NCI-H748 (cell line): ENCODE results near the gene GTF2A2.
A peak's percentile ranks its signal among the peaks of the same experiment; 100 is the strongest.
"Not testable (repeated sequence)": the region's sequence is repeated elsewhere in the genome, so short reads cannot be mapped to it uniquely, and the experiment has no call there.

Source experiments
- DNase-seq: peaks from one replicate; lab custom pipeline; 2025; ENCODE audit not compliant: unreplicated experiment; lab: John Stamatoyannopoulos, UW

GTF2A2 gene, protein sequence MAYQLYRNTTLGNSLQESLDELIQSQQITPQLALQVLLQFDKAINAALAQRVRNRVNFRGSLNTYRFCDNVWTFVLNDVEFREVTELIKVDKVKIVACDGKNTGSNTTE

DNA sequence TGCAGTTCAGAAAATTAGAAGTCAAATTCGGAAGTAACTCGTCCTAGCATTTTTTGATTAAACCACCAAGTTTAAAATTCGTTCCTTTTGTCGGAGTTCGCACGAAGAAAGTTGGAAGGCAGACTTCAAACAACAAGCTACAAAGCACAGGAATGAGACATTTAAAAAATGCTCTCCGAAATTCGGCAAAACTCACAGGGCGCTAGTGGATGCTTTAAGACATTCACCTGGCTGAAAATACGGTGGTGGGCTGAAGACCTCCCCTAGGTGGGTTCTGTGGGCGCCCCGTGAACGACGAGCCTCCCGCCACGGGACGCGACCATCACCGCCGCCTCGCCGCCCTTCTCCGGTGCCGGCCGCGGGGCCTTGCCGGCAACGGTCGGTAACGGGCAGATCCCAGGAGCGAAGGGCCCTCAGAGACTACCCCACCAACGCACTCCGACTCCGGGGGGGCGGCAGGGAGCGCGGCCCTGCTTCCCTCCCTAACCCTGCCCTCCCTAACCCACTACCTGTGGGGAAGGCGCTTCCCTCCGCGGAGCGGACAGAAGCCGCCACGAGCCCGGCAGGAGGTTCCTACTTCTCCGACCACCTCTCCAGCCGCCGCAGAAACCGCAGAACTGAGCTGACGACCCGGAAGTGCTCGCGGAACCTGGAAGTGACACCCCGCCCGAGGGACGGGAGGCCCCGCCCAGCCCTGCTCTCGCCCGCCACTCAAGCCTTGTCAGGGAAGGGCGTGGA, at the start of gene GTF2A2:
Gene GTF2A2 (minus strand): TSS at position 619 of the 738 bp plus-strand sequence. CDS start 5,238 bp downstream, outside the sequence.
- DNase-seq, result peak; percentile 92

DNA sequence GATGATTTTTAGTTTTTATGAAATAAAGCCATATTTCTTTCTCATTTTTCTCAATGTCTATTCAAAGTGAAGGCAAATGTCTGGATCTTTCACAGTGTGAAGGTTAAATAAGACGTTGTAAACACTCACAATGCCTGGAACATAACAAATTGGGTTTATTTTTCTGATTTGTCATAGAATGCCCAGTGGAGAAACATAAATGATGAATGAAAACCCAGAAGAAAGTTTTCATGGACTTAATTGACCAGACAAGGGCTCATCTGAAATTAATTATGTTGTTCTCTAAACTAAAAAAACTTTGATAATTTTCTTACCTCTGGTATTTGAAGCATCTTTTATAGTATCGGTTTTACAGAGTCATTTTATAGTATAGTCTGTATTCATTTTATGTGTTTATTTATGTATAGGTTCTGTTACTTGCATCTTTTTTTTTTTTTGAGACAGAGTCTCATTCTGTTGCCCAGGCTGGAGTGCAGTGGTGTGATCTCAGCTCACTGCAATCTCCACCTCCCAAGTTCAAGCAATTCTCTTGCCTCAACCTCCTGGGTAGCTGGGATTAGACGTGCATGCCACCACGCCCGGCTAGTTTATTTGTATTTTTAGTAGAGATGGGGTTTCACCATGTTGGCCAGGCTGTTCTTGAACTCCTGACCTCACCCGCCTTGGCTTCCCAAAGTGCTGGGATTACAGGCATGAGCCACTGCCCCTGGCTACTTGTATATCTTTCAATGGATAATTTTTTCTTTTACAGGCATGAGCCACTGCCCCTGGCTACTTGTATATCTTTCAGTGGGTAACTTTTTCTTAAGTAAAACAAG, 46.9 kb upstream of the GTF2A2 start:
- DNase-seq, result no peak

- DNase-seq, result no peak
Measured at GRCh38 chr15:59702351-59702750, 45.0 kb upstream of the GTF2A2 start.

DNA sequence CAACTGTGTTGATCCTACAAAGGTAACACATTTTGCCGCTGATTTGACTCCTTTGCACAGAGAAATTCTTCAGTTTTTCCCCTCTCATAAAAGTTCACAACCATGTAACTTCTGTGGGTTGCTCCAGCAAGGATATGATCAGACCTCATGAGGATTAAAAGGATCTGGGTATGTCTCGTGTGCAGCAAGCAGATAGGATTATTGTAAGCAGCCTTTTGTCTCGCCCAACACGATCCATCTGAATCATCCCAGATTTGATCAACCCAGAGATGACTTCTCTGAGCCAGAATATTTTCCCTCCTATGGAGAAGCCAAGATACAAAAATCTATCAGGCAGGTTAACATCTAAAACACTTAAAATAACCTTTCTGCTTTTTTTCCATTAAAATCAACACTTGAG, 44.6 kb upstream of the GTF2A2 start:
- DNase-seq, result no peak

DNA sequence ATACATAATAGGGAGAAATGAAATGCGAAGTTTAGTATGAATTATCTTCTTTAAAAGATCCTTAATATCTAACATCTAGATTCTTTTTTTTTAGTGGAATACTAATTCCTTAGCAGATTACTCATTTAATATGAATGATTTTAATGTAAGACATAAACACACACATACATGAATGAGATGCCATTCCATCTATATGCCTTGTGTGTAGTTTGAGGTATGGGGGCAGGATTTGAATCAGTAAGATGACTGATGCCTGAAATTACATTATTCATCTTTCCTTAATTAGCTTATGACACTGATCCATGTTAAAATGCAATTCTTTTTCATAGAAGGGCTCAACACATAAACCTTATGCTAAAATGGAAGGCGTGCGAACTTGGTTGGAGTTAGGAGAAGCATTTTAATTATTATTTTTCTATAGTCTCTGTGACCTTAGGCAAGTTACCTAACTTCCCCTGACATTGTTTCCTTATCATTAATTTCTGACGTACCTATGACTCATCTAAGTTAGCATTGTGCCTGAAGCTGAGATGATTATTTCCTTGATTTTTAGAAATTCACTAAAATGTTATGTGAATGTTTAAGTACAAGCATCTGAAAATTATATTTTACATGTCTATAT, 42.6 kb upstream of the GTF2A2 start:
- DNase-seq, result no peak

DNA sequence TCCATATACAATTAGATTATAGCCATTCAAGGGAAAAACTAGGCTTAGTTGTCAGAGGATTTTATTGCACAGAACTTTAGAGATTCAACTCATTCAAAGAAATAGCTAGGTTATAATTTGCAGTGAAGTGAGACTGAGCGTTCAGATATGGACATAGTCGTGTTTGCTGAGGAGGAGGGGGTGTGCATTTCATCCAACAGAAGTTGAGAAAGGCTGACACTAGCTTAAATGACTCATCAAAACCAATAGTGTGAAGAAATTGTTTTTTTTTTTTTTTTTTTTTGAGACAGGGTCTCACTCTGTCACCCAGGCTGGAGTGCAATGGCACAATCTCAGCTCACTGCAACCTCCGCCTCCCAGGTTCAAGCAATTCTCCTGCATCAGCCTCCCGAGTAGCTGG, 40.8 kb upstream of the GTF2A2 start:
- DNase-seq, result not testable (repeated sequence)

DNA sequence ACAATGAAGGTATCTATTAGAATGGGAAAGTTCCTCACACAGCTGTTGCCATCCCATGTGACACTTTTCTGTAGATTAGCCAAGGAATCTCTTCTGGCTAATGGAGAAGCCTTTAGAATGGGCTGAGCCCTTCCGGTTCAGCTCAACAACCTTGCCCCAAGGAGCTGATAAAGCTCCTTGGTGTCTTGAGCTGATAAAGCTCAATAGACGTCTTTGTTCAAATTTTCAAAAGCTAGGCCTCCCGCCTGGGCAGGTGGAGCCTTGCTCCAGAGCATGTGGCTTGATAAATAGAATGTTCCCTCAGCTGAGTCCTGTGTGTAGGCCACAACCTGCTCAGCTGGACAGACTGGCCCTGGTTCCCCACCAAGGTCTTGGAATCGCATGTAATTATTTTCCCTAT, 39.0 kb upstream of the GTF2A2 start:
- no peak for DNase-seq

DNA sequence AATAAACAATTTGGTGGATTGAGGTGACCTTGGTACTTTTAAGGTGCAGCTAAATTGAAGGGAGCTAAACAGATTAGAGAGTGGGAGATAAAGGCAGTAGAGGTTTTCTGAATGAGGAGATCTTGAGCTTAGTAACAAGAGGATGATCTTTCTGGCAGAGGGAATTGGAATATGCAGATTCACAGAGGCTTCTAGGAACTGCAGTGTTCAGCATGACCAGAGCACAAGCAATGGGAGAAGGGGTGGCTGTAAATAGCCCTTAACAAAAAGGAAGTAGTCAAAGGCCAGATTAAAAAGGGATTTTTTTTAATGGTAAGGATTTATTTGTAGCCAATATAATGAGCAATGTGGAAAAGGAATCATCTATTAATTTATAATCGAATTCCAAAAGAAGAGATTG, 37.5 kb upstream of the GTF2A2 start:
- no peak for DNase-seq

- peak; percentile 35 for DNase-seq
Measured at GRCh38 chr15:59691194-59691805, 34.0 kb upstream of the GTF2A2 start.

DNA sequence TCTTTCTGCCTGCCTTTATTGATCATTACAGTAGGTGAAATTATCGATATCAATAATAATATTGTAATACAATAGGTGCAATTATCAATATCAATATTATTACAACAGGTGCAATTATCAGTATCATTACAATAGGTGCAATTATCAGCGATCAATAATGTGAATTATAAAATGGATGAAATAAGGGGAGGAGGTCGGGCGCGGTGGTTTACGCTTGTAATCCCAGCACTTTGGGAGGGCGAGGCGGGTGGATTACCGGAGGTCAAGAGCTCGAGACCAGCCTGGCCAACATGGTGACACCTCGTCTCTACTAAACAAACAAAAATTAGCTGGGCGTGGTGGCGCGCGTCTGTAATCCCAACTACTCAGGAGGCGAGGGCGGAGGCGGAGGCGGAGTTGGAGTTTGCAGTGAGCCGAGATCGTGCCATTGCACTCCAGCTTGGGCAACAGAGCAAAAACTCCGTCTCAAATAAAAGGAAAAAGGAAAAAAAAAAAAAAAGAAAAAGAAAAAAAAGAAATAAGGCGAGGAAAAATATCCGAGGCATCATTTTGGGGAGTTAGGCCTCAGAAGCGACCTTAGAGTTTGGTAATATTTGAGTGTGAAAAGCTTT, 32.4 kb upstream of the GTF2A2 start:
- peak; percentile 85 for DNase-seq

GRCh38 chr15:59688782-59689625, 31.7 kb upstream of the GTF2A2 start, which contains the start of gene BNIP2:
TSS of gene BNIP2 (minus strand) at chr15:59689320. CDS start at chr15:59682457, 6,863 bp downstream.
- DNase-seq, result peak; percentile 94

- peak; percentile 49 for DNase-seq
Measured at GRCh38 chr15:59688423-59688781, 31.1 kb upstream of the GTF2A2 start.

DNA sequence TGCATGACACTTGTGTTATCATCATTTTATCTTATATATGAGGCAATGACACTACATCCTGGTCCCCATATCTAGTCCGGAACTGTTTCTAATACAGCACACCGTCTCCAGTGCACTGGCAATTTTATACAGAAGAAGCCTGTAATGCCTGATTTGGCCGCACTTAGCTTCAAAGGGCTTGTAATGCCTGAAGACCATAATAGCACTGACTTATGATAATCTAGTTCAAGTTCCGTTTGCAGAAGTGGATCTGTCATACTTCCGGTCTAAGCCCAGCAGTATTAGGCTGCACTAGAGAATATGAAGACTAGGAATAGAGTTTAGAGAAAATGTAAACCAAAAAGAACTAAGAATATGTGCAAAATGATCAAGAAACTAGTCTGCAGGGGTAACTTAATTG, 30.5 kb upstream of the GTF2A2 start:
- no peak for DNase-seq

DNA sequence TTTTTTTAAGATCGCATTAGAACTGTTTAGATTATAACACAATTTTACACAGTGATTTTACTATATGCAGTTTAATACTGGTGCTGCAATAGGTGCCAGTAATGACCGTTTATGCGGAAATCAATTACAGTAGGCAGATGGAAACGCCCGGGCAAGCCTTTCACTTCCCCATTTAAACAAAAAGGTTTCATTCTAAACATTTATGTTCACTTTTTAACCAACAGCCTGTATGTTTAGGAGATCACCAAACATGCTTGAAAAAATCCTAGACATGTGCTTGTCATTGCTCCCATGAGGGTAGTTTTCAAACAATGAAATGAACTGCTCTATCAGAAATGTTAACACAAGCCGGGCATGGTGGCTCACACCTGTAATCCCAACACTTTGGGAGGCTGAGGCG, 29.1 kb upstream of the GTF2A2 start:
- DNase-seq, result no peak

GRCh38 chr15:59685737-59686297, 28.5 kb upstream of the GTF2A2 start:
- no peak for DNase-seq

DNA sequence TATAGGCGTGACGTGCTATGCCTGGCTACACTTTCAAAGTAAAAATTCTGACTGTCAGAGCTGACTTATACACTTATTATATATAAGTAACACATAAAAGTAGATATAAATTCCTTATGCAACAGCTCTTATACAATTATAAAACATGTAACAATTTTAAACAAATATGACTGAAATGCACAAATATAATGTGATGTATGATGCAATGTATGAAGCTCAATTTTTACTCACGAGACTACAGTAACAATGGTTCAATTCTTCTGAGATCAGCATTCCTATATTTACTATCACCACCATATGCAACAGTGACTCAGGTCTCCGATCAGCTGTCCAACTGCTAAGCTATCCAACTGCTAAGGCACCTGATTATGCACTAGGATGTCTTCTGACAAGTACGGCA, 23.6 kb upstream of the GTF2A2 start:
- no peak for DNase-seq

DNA sequence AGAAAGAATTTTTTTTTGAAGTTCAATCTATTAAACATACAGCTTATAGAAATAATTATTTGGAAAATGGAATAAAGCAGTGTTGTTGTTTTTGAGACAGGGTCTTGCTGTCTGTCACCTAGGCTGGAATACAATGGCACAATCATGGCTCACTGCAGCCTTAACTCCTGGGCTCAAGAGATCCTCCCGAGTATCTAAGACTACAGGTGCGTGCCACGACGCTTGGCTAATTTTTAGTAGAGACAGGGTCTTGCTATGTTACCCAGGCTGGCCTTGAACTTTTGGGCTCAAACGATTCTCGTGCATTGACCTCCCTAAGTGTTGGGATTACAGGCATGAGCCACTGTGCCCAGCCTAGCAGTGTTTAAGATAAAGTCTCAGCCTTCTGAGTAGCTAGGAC, 23.0 kb upstream of the GTF2A2 start:
- DNase-seq, result no peak

DNA sequence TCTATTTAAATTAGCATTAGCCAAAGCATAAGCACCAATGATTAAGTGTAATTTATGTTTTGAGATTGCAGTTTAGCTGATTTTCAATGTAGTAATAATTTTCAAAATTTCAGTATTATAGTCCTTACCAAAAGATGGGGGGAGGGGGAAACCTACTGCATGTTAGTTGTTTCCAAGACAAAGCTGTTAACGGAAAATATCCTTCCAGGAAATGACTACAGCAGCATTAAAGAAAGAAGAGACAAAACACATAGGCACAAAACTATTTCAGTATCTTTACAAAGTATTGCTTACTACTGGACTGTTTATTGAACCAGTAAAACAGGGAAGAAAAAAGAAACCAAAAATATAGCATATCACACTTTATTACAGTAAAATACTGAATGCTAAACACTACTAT, 21.3 kb upstream of the GTF2A2 start:
- no peak for DNase-seq

DNA sequence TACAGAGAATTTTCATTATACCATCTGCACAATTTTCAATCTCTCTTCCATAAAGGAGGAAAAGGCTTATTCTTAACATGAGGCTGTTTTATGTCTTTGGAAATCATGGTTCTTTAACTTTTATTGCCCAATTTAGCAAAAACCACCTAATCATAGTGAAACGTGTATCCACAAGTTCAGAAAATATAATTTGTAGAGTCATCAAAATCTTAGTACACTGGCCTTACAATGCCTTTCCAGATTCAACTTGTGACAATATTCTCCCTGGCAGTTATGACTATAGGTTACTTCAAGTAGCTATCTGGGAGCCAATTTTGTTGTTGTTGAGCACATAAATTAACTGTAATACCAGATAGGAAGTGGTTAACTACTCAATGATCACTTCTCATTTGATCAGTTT, 20.9 kb upstream of the GTF2A2 start:
- DNase-seq, result no peak

- no peak for DNase-seq
Measured at GRCh38 chr15:59676565-59676964, 19.2 kb upstream of the GTF2A2 start.
